RPMI8226 (cell line): ENCODE measurements around the gene MAP10.

Source experiments
- DNase-seq: peaks from one replicate; pipeline ENCODE4 v3.0.0-alpha.2; 2015

MAP10 gene

GRCh38 chr1:232798920-232799319 lies 6.3 kb upstream of the MAP10 start:
- no peak for DNase-seq

- no peak for DNase-seq
Measured at GRCh38 chr1:232806186-232806510, 932 bp downstream of the MAP10 start.

GRCh38 chr1:232810856-232811255 lies 5.6 kb downstream of the MAP10 start:
- DNase-seq: no peak

- DNase-seq: no peak
Measured at GRCh38 chr1:232812560-232812959, 7.3 kb downstream of the MAP10 start.

- no peak for DNase-seq
Measured at GRCh38 chr1:232813097-232813496, 7.9 kb downstream of the MAP10 start.

- no peak for DNase-seq
Measured at GRCh38 chr1:232813760-232814159, 8.5 kb downstream of the MAP10 start.

GRCh38 chr1:232816324-232816723 lies 11.1 kb downstream of the MAP10 start:
- no peak for DNase-seq

GRCh38 chr1:232818040-232818439 lies 12.8 kb downstream of the MAP10 start:
- no peak for DNase-seq

- DNase-seq: no peak
Measured at GRCh38 chr1:232820431-232820830, 15.2 kb downstream of the MAP10 start.

- no peak for DNase-seq
Measured at GRCh38 chr1:232822530-232822929, 17.3 kb downstream of the MAP10 start.

- DNase-seq: no peak
Measured at GRCh38 chr1:232826318-232826717, 21.1 kb downstream of the MAP10 start.

GRCh38 chr1:232830661-232831060 lies 25.4 kb downstream of the MAP10 start:
- DNase-seq: no peak

GRCh38 chr1:232831895-232832294 lies 26.7 kb downstream of the MAP10 start:
- DNase-seq: no peak

- DNase-seq: peak; percentile 72
Measured at GRCh38 chr1:232834066-232834465, 28.9 kb downstream of the MAP10 start.

GRCh38 chr1:232835166-232835565 lies 29.9 kb downstream of the MAP10 start:
- no peak for DNase-seq

- DNase-seq: no peak
Measured at GRCh38 chr1:232837087-232837486, 31.9 kb downstream of the MAP10 start.

GRCh38 chr1:232841823-232842565 lies 36.8 kb downstream of the MAP10 start:
- DNase-seq: no peak

- DNase-seq: no peak
Measured at GRCh38 chr1:232844791-232845190, 39.6 kb downstream of the MAP10 start.

GRCh38 chr1:232845406-232845955 lies 40.3 kb downstream of the MAP10 start:
- no peak for DNase-seq

- DNase-seq: no peak
Measured at GRCh38 chr1:232851532-232851931, 46.3 kb downstream of the MAP10 start.

GRCh38 chr1:232853994-232854797 lies 49.0 kb downstream of the MAP10 start:
- DNase-seq: no peak

- DNase-seq: no peak
Measured at GRCh38 chr1:232854798-232855159, 49.6 kb downstream of the MAP10 start.

GRCh38 chr1:232856541-232856940 lies 51.3 kb downstream of the MAP10 start:
- DNase-seq: no peak
